Ovary (tissue), 9 donors: ENCODE data around the gene SSTR5. TPM values are rescaled to one million over a fixed set of nuclear protein-coding genes. Genes with fewer than 3 reads are reported as not detected.

ENCODE experiments used
- DNase-seq, 5 donors: peaks; one replicate each; pipeline ENCODE4 v3.0.0-alpha.2; 2019 to 2020
- H3K27ac ChIP-seq, 2 donors: fragments of 200-600 bp; one replicate each; pipeline versions ENCODE4 v1.5.1 to v1.8.0; 2019 to 2022
- H3K27me3 ChIP-seq: fragments of 200-600 bp; one replicate; pipeline ENCODE4 v1.8.0; 2022
- H3K36me3 ChIP-seq: fragments of 200-600 bp; sonication (generic); one replicate; pipeline ENCODE4 v1.5.1; 2019
- H3K4me1 ChIP-seq: one replicate; pipeline ENCODE4 v1.8.1; 2013; ENCODE audit warnings: mild to moderate bottlenecking, moderate library complexity; ENCODE audit not compliant: insufficient read depth
- H3K4me3 ChIP-seq: fragments of 200-600 bp; sonication (generic); one replicate; pipeline ENCODE4 v1.5.1; 2017
- H3K9me3 ChIP-seq, 2 donors: fragments of 200-600 bp in 1 of 2; sonication (generic) in 1 of 2; one replicate each; pipeline versions ENCODE4 v1.5.1 to v1.8.1; 2013 to 2019; ENCODE audit warnings: mild to moderate bottlenecking in 1 of 2, moderate library complexity in 1 of 2
- CTCF ChIP-seq, 3 donors: fragments of 450-650 bp in 2 of 3; fragments of 200-600 bp in 1 of 3; IDR thresholded peaks; one replicate each; pipeline versions ENCODE4 v1.5.1 to v1.8.0; 2016 to 2022; ENCODE audit warnings: antibody characterized with exemption in 3 of 3, mild to moderate bottlenecking in 1 of 3
- EP300 ChIP-seq: sonication (generic); formaldehyde crosslinking; IDR thresholded peaks from one replicate; pipeline ENCODE4 v1.6.1; 2017; ENCODE audit warnings: antibody characterized with exemption
- POLR2A ChIP-seq: fragments of 450-650 bp; IDR thresholded peaks from one replicate; pipeline ENCODE4 v1.6.1; 2017; ENCODE audit warnings: antibody characterized with exemption, mild to moderate bottlenecking, moderate library complexity
- whole genome bisulfite sequencing, 3 donors: extraction: QIAGEN DNeasy Blood & Tissue Kit in 1 of 3; methylation state at CpG; one replicate each; pipeline versions ENCODE4 v1.1.5 to v1.1.7; 2013 to 2017; 5-methylcytosine and 5-hydroxymethylcytosine counted together
- intact Hi-C, 4 donors: fragments of 100-400 bp; cut with DNase I; formaldehyde crosslinking; loops; one replicate each; pipeline versions ENCODE4 v1.11.0 to v1.15.1; 2022 to 2023
- polyA plus RNA-seq, 2 donors: library from polyadenylated mRNA; stranded (reverse); fragments of 200-250 nt in 1 of 2; fragments of 350-450 nt in 1 of 2; fragmentation: Illumina TruSeq in 1 of 2; extraction: RNeasy Lipid Tissue Mini Kit (QIAGEN cat#74804) in 1 of 2; gene quantifications; one replicate each; pipeline ENCODE4 v1.2.3, GENCODE V29; 2013 to 2014
- total RNA-seq, 7 donors: library from RNA; depleted of rRNA in 2 of 7; stranded (reverse); fragments of >200 nt in 2 of 7; fragmentation: NEBNext Ultra II Directional in 3 of 7; extraction: Animal tissue kit (Norgen Biotek cat#: 25700) in 3 of 7; gene quantifications; one replicate each; pipeline versions ENCODE4 v1.1.0 to v1.2.4, GENCODE V29; 2016 to 2023
- donor health status: DM: no; HTN: no; CAD: no; lungs with moderate emphysema.
- donor health status: DM: no; HTN: no; CAD: no.
- donor health status: Bipolar disorder and iron deficiency.
- donor health status: DM: yes; HTN: yes; CAD: no.
- donor health status: DM: no; HTN: no; CAD: no.
- donor health status: DM: yes; HTN: yes; CAD: no.

SSTR5 gene
- total and polyA plus RNA-seq, 9 donors = not detected

GRCh38 chr16:1119766-1120576, 47.4 kb downstream of the SSTR5 start:
- WGBS, 3 donors = 79 to 86% (median 85%) methylated on average over 28 to 35 of the region's 35 CpGs
- Histone ChIP-seq H3K4me1 (no peaks in the 10 kb centered on the region), H3K27ac (no peak overlapping the region), H3K4me3 (no peak overlapping the region), H3K36me3 (no peaks in the 10 kb centered on the region), H3K27me3 (no peaks in the 10 kb centered on the region), H3K9me3 (no peaks in the 10 kb centered on the region)
- no peak for TF ChIP-seq EP300
- TF ChIP-seq CTCF (IDR thresholded peaks at IDR 0.05) = no peak
- TF ChIP-seq POLR2A = no peak
- intact Hi-C loops = no loop called here
- no peak for DNase-seq

DNA sequence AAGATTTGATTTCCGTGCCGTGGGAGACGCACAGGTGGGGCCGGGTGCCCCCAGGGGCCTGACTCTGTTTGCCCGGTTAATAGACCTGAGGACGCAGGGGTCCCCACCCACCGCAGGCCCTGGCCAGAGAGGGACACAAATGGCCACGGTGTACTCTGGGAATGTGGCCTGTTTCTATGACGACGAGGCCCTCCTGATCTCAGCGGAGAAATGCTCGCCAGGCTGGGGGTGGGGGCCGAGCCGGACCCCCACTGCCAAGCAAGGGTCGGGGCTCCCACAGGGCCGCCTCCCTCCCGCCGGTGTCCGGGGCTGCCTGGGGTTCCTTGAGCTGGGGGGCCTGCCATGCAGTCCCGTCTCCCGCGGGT, 48.0 kb downstream of the SSTR5 start:
- TF ChIP-seq EP300 (no peak), POLR2A (no peak), CTCF (IDR thresholded peaks at IDR 0.05) (no peak)
- no peaks in the 10 kb centered on the region for H3K4me1 ChIP-seq
- intact Hi-C loops = no loop called here
- no peaks in the 10 kb centered on the region for H3K36me3 ChIP-seq
- WGBS, 3 donors = 67 to 74% (median 74%) methylated on average over 20 to 22 of the region's 22 CpGs
- H3K27me3 ChIP-seq = no peaks in the 10 kb centered on the region
- H3K9me3 ChIP-seq = no peaks in the 10 kb centered on the region
- no peak overlapping the region for H3K27ac ChIP-seq
- no peak overlapping the region for H3K4me3 ChIP-seq
- DNase-seq = no peak

DNA sequence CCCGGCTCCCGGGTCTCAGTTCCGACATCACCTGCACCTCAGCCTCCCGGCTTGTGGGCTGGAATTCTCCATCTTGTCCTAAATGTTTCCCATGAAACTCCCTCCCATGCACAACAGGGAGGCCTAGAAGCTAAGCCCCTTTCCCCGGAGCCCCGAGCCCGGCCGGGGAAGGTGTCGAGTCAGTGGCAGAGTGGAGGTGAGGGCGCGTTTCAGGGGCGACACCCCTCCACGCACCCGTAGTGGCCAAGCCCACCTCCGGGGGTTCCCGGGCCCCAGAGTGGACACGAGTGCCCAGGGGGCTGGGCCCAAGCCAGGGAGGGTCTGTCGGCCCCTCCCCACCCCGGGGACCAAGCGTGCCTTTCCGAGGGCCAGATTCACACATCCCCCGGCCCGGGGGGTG, 48.5 kb downstream of the SSTR5 start:
- intact Hi-C loops = no loop called here

GRCh38 chr16:1121601-1122397, 49.3 kb downstream of the SSTR5 start:
- Histone ChIP-seq H3K9me3 (no peaks in the 10 kb centered on the region), H3K4me3 (no peak overlapping the region), H3K27me3 (no peaks in the 10 kb centered on the region), H3K36me3 (no peaks in the 10 kb centered on the region), H3K27ac (no peak overlapping the region), H3K4me1 (no peaks in the 10 kb centered on the region)
- no peak for DNase-seq
- WGBS, 3 donors = 79 to 88% (median 81%) methylated on average over 28 to 30 of the region's 30 CpGs
- TF ChIP-seq POLR2A (no peak), EP300 (no peak), CTCF (IDR thresholded peaks at IDR 0.05) (no peak)
- intact Hi-C loops = no loop called here

More for the DNA sequence above, 48.5 kb downstream of the SSTR5 start:
- no peak for DNase-seq
- TF ChIP-seq CTCF (IDR thresholded peaks at IDR 0.05) = no peak
- no peak for TF ChIP-seq POLR2A
- TF ChIP-seq EP300 = no peak
- H3K27me3 ChIP-seq = no peaks in the 10 kb centered on the region
- no peaks in the 10 kb centered on the region for H3K9me3 ChIP-seq
- H3K27ac ChIP-seq = no peak overlapping the region
- WGBS, 3 donors = 73 to 78% (median 77%) methylated on average over 23 of the region's 23 CpGs
- no peaks in the 10 kb centered on the region for H3K36me3 ChIP-seq
- no peak overlapping the region for H3K4me3 ChIP-seq
- no peaks in the 10 kb centered on the region for H3K4me1 ChIP-seq
